Chondrocyte (in vitro differentiated cells): ENCODE measurements around the gene TFCP2. TPM values are rescaled to one million over a fixed set of nuclear protein-coding genes. Genes with fewer than 3 reads are reported as not detected.

Experiments
- DNase-seq: peaks from one replicate; pipeline ENCODE4 v3.0.0; 2021; ENCODE audit warnings: mixed read lengths, low spot score
- H3K27ac Mint-ChIP-seq: one replicate; pipeline ENCODE4 v1.8.0; 2021; ENCODE audit warnings: mild to moderate bottlenecking, moderate library complexity, mixed read lengths; ENCODE audit not compliant: unreplicated experiment
- H3K27me3 Mint-ChIP-seq: 2 replicates; pipeline ENCODE4 v1.8.0; 2021; ENCODE audit warnings: low read depth, mixed read lengths
- H3K36me3 Mint-ChIP-seq: 2 replicates; pipeline ENCODE4 v1.8.0; 2021; ENCODE audit warnings: low read depth, mixed read lengths
- H3K4me1 Mint-ChIP-seq: 2 replicates; pipeline ENCODE4 v1.8.0; 2021; ENCODE audit warnings: low read depth, mild to moderate bottlenecking, mixed read lengths
- H3K4me3 Mint-ChIP-seq: one replicate; pipeline ENCODE4 v1.8.0; 2021; ENCODE audit warnings: mild to moderate bottlenecking, moderate library complexity, mixed read lengths; ENCODE audit not compliant: unreplicated experiment
- H3K9me3 Mint-ChIP-seq: 2 replicates; pipeline ENCODE4 v1.8.0; 2021; ENCODE audit warnings: low read depth, mixed read lengths
- total RNA-seq: library from RNA; stranded (reverse); gene quantifications from 3 replicates; pipeline ENCODE4 v1.2.1, GENCODE V29; 2021
- TF ChIP-seq, protein P1 (sequence below): fragments of 200-600 bp; sonication (generic); IDR thresholded peaks from 2 replicates; pipeline ENCODE4 v1.5.0; 2021; ENCODE audit warnings: antibody characterized with exemption, mild to moderate bottlenecking, moderate library complexity

Gene TFCP2
- total RNA-seq, 1 donor from 2014 or later = 20.8 TPM

DNA sequence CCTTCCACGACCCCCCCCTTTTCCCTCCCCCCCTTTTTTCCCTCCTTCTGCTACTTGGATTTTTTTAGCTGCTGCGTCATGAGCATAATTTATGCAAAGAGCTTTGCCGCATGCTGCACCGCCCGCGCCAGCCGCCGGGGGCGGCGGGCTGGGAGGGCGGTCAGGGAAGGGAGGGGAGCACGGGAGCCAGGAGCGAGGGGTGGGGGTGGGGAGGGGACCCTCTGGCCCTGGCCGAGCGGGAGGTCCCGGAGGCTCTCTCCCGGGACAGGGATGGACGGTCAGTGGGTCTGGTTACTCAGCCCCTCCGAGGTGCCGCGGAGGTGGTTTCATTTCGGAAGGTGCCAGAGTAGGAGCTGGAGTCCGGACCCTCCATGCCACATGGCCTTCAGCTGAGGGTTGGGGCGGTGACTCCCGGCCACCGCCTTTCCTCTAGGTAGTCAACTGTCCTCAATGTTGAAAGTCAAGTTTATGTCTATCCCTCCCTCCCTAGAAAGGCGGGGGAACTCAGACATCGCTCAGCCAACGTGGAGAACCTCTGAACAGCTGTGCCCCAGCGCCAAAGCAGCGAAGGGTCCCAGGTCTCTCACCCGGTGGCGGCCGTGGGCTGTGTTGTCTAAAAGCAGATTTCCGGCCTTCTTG is 45.2 kb upstream of the TFCP2 start, which contains the start of gene POU6F1:
TSS of gene POU6F1 (minus strand) at position 95 of the 639 bp plus-strand sequence. CDS start 11,226 bp downstream, outside the sequence.
- TF ChIP-seq, protein P1, sequence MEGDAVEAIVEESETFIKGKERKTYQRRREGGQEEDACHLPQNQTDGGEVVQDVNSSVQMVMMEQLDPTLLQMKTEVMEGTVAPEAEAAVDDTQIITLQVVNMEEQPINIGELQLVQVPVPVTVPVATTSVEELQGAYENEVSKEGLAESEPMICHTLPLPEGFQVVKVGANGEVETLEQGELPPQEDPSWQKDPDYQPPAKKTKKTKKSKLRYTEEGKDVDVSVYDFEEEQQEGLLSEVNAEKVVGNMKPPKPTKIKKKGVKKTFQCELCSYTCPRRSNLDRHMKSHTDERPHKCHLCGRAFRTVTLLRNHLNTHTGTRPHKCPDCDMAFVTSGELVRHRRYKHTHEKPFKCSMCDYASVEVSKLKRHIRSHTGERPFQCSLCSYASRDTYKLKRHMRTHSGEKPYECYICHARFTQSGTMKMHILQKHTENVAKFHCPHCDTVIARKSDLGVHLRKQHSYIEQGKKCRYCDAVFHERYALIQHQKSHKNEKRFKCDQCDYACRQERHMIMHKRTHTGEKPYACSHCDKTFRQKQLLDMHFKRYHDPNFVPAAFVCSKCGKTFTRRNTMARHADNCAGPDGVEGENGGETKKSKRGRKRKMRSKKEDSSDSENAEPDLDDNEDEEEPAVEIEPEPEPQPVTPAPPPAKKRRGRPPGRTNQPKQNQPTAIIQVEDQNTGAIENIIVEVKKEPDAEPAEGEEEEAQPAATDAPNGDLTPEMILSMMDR = peak; percentile 74
- Mint-ChIP-seq H3K27me3 (no peaks in the 10 kb centered on the region), H3K4me3 (peak within 1 kb of the TSS; percentile 74), H3K36me3 (peaks cover 2% of the 10 kb centered on the region), H3K27ac (peak within 1 kb of the TSS; percentile 85), H3K4me1 (peaks cover 17% of the 10 kb centered on the region), H3K9me3 (no peaks in the 10 kb centered on the region)
- DNase-seq = no peak

DNA sequence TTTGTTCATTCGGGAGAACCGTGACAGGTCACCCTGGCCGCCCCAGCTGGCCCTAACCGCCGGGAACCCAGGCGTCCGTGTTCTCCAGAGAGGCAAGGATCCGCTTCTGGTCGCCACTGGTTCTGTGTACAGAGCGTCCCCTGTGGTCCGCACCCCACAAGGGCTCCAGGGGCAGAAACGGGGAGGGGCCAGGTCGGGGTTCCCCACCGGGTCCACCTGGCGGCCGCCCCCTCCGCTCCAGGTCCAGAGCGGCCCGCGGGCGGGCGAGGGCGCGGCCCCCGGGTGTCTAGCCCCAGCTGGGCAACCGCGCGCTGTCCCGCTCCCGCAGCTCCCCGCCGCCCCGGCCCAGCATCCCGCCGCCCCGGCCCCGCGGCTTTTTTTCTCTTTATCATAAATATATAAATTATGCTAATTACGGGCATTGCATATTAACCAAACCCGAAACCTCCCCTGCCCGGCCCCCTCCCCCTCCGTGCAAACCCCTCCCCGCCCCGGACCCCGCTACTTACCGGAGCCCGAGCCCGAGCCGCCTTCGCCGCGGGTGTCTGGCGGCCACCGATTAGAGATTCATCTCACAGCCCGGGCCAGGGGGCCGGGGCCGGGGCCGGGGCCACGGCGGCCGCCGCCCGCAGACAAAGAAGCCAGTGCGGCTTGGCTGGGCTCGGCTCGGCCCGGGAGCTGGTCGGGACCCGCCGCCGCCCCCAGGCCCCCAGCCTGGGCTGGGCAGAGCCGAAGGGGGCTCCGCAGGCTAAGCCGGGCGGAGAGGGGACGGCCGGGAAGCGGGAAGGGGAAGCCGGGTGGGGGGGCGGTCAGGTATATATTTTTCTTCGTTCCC is 44.4 kb upstream of the TFCP2 start:
- Mint-ChIP-seq H3K4me3 (peak overlapping the region; percentile 74), H3K27ac (peak overlapping the region; percentile 57), H3K4me1 (peaks cover 17% of the 10 kb centered on the region), H3K27me3 (no peaks in the 10 kb centered on the region), H3K9me3 (no peaks in the 10 kb centered on the region), H3K36me3 (peaks cover 2% of the 10 kb centered on the region)
- no peak for DNase-seq
- TF ChIP-seq, protein P1 = peak; percentile 60

DNA sequence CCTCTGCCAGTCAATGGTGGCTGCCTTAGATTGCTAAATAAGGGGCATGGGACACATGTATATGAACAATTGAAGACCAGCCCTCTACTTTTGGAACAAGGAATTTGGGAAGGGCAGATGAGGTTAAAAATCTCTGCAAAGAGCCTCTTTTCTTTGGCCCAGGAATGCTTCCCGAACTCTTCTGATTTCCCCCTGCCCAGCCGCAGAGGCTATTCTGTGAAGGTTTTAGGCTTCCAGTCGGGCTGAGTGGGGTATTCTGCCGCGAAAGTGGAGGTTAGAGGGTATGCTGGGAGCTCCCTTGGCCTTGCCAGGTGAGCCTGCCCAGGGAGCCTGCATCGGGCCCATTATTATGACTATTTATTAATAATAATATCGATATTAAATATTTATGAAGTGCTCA is 43.7 kb upstream of the TFCP2 start:
- peak overlapping the region; percentile 74 for H3K4me3 Mint-ChIP-seq
- H3K4me1 Mint-ChIP-seq = peaks cover 17% of the 10 kb centered on the region
- no peak overlapping the region for H3K27ac Mint-ChIP-seq
- H3K36me3 Mint-ChIP-seq = peaks cover 2% of the 10 kb centered on the region
- no peaks in the 10 kb centered on the region for H3K27me3 Mint-ChIP-seq
- DNase-seq = no peak
- TF ChIP-seq, protein P1 = no peak
- H3K9me3 Mint-ChIP-seq = no peaks in the 10 kb centered on the region

DNA sequence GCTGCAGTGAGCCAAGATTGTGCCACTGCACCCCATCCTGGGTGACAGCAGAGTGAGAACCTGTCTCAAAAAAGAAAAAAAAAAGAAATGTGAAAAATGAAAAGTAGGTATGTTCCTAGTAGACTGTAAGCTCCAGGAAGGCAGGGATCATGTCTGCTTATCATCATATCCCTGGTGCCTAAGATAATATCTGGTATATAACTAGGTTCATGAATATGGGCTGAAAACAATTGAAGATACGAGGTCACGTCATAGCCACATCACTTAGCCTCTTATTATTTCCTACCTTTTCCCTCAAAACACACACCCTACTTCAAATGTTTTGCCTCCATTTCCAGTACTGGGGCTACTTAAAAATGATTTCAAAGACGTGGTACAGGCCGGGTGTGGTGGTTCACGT is 42.0 kb upstream of the TFCP2 start:
- Mint-ChIP-seq H3K27ac (no peak overlapping the region), H3K27me3 (no peaks in the 10 kb centered on the region), H3K36me3 (peaks cover 4% of the 10 kb centered on the region), H3K4me3 (no peak overlapping the region), H3K9me3 (no peaks in the 10 kb centered on the region), H3K4me1 (peaks cover 17% of the 10 kb centered on the region)
- TF ChIP-seq, protein P1 = no peak
- DNase-seq = no peak

DNA sequence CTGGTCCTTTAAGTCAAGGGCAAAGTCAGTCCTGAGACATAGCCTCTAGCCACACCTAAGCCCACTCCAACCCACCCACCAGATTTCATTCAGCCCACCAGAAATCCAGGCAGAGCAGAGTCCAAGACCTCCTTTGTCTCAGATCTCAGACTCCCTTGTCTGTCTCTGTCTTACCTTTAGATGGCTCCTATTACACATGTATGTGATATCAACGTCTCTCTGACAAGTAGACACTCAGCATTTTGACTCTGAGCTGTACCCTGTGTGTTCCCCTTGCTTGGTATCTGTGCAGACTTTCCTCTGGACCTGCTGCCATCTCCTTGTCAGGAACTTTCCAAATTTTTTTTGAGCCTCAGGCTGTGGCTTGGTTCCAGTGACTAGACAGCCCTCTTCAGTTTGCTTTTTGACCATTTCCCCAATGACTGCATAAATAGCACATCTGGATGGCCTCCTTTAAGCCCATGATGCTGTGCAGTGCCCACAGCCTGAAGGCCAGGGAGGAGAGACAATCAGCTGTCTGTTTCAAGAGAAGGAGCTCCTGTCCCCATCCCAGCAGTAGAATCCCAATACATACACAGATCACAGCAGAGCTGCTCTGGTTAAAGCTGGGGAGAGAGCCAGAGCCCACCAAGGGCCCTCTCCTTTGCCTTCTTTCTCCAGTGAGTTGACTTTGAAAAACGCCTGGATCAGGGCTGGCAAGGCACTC is 37.9 kb upstream of the TFCP2 start:
- TF ChIP-seq, protein P1 = no peak
- Mint-ChIP-seq H3K9me3 (no peaks in the 10 kb centered on the region), H3K27ac (no peak overlapping the region), H3K27me3 (no peaks in the 10 kb centered on the region), H3K4me1 (no peaks in the 10 kb centered on the region), H3K36me3 (peaks cover 6% of the 10 kb centered on the region), H3K4me3 (no peak overlapping the region)
- DNase-seq = no peak
